NOMO-1 treated with DMSO at 0.1 percent for 48 hours (cell line): ENCODE results near the gene BFSP2.
A peak's percentile ranks its signal among the peaks of the same experiment; 100 is the strongest.

Experiments used
- DNase-seq: peaks from one replicate; lab custom pipeline; 2025; ENCODE audit not compliant: unreplicated experiment; lab: John Stamatoyannopoulos, UW

BFSP2 gene

GRCh38 chr3:133383175-133383574, 16.7 kb upstream of the BFSP2 start:
- DNase-seq = no peak

GRCh38 chr3:133383741-133384140, 16.1 kb upstream of the BFSP2 start:
- DNase-seq = no peak

- peak; percentile 48 for DNase-seq
Observed at GRCh38 chr3:133384331-133385027, 15.4 kb upstream of the BFSP2 start.

- DNase-seq = no peak
Observed at GRCh38 chr3:133386876-133387275, 13.0 kb upstream of the BFSP2 start.

- no peak for DNase-seq
Observed at GRCh38 chr3:133387341-133387740, 12.5 kb upstream of the BFSP2 start.

GRCh38 chr3:133388696-133389395, 11.0 kb upstream of the BFSP2 start:
- no peak for DNase-seq

GRCh38 chr3:133390715-133391114, 9.1 kb upstream of the BFSP2 start:
- DNase-seq = no peak

GRCh38 chr3:133393204-133393603, 6.7 kb upstream of the BFSP2 start:
- peak; percentile 26 for DNase-seq

- DNase-seq = no peak
Observed at GRCh38 chr3:133393691-133394474, 6.0 kb upstream of the BFSP2 start.

- no peak for DNase-seq
Observed at GRCh38 chr3:133394561-133395311, 5.1 kb upstream of the BFSP2 start.

- DNase-seq = no peak
Observed at GRCh38 chr3:133396906-133397305, 3.0 kb upstream of the BFSP2 start.

GRCh38 chr3:133401374-133402135, 1.7 kb downstream of the BFSP2 start:
- DNase-seq = no peak

GRCh38 chr3:133404920-133405319, 5.1 kb downstream of the BFSP2 start:
- no peak for DNase-seq

GRCh38 chr3:133408366-133408765, 8.5 kb downstream of the BFSP2 start:
- DNase-seq = no peak

GRCh38 chr3:133408961-133409360, 9.1 kb downstream of the BFSP2 start:
- DNase-seq = no peak

- DNase-seq = no peak
Observed at GRCh38 chr3:133410191-133410892, 10.5 kb downstream of the BFSP2 start.

GRCh38 chr3:133412183-133413132, 12.6 kb downstream of the BFSP2 start:
- no peak for DNase-seq

GRCh38 chr3:133413161-133414020, 13.5 kb downstream of the BFSP2 start:
- peak; percentile 58 for DNase-seq
